Activated CD8-positive, alpha-beta memory T cell treated with anti-CD3 and anti-CD28 coated beads, Interleukin-2, amount 50 U/mL, for 24 hours (primary cell): ENCODE measurements around the gene COG5.

Source experiments
- DNase-seq: peaks from one replicate; pipeline ENCODE4 v3.0.0-alpha.2; 2020; ENCODE audit errors: extremely low read depth

COG5 gene

GRCh38 chr7:107332488-107333269 is 231.0 kb downstream of the COG5 start:
- no peak for DNase-seq

DNA sequence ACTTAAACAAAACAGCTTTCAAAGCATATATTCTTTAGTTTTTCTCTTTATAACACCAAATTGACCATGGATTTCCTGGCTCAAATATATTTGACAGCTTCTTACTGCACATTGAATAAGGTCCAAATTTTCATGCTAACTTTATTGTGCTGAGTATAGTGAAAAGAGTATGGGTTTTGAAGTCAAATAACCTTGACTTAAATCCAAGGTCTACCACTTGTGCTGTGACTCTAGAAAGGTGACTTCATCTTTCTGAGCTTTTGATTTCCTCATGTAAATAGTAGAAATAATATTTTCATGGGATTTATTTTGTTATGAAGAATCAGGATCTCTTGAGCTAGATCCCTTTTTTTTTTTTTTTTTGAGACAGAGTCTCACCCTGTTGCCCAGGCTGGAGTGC is 233.2 kb downstream of the COG5 start:
- no peak for DNase-seq

DNA sequence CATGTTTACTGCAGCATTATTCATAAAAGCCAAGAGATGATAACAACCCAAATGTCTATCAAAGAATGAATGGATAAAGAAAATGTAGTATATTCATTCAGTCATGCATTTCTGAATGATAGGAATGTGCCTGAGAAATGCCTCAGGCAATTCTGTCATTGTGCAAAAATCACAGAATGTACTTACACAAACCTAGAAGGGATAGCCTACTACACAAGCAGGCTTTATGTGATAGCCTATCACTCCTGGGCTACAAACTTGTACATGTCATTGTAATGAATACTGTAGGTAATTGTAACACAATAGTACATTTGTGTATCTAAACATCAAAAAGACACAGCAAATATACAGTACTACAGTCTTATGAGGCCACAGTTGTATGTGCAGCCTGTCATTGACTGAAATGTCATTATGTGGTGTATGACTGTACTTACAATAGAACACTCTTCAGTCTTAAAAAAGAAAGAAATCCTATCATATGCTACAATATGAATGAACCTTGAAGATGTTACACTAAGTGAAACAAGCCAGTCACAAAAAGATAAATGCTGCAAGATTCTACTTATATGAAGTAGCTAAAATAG is 235.6 kb downstream of the COG5 start:
- no peak for DNase-seq

DNA sequence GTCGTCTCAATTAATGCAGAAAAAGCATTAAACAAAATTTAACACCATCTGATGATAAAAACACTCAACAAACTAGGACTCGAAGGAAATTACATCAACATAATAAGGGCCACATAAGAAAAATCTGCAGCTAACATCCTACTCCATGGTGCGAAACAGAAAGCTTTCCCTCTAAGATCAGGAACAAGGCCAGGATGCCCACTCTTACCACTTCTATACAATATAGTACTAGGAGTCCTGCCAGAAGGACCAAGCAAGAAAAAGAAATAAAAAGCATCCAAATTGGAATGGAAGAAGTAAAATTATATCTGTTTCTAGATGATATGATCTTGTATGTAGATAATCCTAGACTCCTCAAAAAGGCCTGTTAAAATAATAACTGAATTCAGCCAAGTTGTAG is 237.7 kb downstream of the COG5 start:
- no peak for DNase-seq

DNA sequence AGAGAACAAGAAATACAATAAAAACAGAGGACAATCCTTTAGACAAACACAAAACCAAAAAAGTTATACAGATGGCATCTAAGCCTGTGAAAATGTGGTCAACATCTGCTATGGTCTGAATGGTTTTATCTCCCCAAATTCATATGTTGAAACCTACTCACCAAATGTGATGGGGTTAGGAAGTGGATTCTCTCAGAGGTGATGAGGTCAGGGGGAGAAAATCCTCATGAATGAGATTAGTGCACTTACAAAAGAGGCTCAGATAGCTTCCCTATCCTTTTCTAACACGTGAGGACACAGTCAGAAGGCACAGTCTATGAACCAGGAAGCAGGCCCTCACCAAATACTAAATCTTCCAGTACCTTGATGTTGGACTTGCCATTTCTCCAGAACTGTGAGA is 241.7 kb downstream of the COG5 start:
- DNase-seq, result no peak

- DNase-seq, result no peak
Observed at GRCh38 chr7:107321611-107322010, 242.1 kb downstream of the COG5 start.

GRCh38 chr7:107319724-107320228 is 243.9 kb downstream of the COG5 start:
- DNase-seq, result no peak

- no peak for DNase-seq
Observed at GRCh38 chr7:107318523-107319160, 245.1 kb downstream of the COG5 start.

GRCh38 chr7:107315716-107316220 is 248.0 kb downstream of the COG5 start:
- no peak for DNase-seq

DNA sequence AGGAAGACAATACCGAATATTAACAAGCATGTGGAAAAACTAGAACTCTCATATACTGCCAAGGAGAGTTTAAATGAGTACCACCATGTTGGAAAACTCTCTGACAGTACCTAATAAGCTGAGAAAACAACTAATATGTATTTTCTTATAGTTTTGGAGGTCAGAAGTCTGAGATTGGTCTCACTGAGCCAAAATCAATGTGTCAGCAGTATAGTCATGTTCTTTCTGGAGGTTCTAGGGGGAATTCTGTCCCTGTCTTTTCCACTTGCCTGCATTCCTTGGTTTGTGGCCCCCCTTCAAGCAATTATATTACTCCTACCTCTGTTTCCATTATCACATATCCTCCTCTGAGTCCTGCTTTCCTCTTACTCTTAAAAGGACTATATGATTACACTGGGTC is 250.4 kb downstream of the COG5 start:
- DNase-seq, result no peak

DNA sequence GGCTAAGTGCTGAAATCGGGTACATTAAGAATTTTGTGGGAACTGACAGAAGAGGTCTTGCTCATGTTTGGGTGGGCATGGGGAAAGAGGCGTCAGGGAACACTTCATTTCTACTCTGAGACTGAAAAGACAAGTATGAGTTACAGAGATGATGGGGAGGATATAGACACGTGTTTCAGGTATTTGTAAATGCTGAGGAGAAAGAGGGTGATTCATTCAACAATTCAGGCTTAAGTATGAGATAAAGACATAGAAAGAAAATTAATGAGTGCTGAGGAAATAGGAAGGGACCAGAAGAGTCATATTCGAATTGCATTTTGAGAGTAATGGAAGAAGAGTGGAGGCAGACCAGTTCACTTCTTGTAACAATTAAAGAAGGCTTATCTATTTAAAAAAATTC is 251.3 kb downstream of the COG5 start:
- DNase-seq, result no peak

GRCh38 chr7:107309296-107309695 is 254.4 kb downstream of the COG5 start:
- DNase-seq, result no peak

DNA sequence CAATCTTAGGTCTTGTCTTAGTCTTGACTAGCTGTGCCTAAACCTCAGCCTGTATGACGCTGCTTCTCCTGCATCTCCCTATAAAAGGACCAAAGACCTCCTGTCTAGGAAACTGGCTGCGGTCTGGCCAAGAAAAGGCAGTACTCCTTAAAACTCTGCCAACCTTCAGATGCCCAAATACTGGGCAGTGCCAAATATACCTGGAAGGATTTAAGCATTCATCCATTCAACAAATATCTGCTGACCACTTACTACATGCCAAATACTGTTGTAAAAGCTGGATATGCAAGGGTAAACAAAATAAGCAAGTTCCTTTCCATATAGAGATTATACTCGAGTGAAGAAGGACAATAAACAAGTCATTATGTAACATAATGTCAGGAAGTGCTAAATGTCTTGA is 259.1 kb downstream of the COG5 start:
- DNase-seq, result no peak

DNA sequence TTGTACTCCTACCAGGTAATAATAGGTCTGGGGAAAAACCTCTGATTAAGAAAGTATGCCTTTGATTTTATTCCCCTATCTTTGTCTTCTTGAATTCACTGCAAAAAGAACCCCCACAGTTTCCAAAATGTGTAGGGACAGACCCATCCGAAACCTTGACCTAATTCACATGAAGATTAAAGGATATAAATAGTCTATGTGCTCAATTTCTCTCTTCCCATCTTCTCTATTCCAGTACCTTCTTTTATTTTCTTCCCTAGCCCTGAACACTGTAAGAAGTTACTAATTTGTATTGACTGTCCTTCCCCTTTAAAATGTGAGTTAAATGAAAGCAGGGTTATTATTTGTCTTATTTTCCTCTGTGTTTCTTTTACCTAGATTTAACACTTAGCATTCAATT is 259.7 kb downstream of the COG5 start:
- no peak for DNase-seq

DNA sequence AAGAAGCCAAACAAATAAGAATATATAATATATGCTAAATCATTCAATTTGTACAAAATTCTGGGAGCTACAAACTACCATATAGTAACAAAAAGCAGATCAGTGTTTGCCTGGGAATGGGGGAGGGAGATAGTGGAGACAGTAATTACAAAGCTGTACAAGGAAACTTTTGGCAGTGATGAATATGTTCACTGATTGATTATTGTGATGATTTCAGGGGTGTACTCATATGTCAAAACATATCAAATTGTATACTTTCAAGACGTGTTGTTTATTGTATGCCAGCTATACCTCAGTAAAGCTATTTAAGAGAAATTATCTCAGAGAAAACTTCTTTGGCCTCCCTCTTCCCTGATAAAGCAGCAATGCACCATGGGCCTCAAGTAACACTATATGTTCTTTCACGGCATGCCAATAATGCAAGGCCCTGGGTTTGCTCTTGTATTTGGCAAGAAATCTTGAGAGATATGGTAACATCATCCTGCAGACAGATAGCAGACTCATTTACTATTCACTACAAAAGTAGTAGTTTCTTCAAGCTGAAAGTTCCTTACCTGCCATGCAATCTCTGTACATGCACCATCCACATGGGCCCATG is 261.4 kb downstream of the COG5 start:
- no peak for DNase-seq

GRCh38 chr7:107294182-107294581 is 269.5 kb downstream of the COG5 start:
- no peak for DNase-seq

- DNase-seq, result no peak
Observed at GRCh38 chr7:107292591-107292990, 271.1 kb downstream of the COG5 start.

DNA sequence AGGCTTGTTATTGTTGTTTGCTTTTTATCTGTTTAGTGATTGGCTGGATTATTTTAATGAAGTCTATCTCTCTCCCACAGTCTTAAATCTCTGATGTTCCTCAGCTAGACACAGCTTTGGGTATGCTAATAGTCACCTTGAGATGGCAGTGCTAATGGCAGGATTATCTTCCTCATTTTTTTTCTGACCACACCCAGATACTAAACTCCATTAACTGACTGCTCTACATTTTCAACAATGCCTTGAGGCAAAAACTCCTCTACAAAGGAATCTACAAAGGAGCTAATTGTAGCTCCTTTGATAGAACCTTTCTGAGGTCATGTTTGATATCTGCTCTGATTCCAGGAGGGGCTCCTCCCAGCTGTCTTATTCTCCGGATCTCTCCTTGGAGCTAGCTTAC is 272.3 kb downstream of the COG5 start:
- no peak for DNase-seq

GRCh38 chr7:107286751-107287621 is 276.7 kb downstream of the COG5 start:
- no peak for DNase-seq

- DNase-seq, result no peak
Observed at GRCh38 chr7:107284911-107285479, 278.7 kb downstream of the COG5 start.

GRCh38 chr7:107277331-107277730 is 286.4 kb downstream of the COG5 start:
- no peak for DNase-seq
